IMR-90 (cell line): Measurements from ENCODE around the gene OR10A3. TPM values are rescaled to one million over a fixed set of nuclear protein-coding genes. Genes with fewer than 3 reads are reported as not detected.

Experiments used
- ATAC-seq: fragments of 200-7000 bp; cut with Tn5 transposase; 2 replicates; pipeline ENCODE4 v1.9.1; 2020; ENCODE audit warnings: low read depth, mild to moderate bottlenecking, moderate library complexity
- BruUV-seq: library from RNA; stranded (reverse); fragments of 400-500 nt; replicated peaks from 2 replicates; lab custom pipeline; 2021; lab: Mats Ljungman, UMichigan
- CTCF ChIA-PET: fragments of 300-600 bp; formaldehyde crosslinking; extraction: SDS; loops from one replicate; lab custom pipeline; 2021; ENCODE audit warnings: antibody characterized with exemption; lab: Yijun Ruan, JAX
- POLR2A ChIA-PET: fragments of 300-600 bp; sonication (Branson Sonifier 250); formaldehyde crosslinking; loops from one replicate; lab custom pipeline; 2022; ENCODE audit warnings: antibody characterized with exemption; ENCODE audit not compliant: unreplicated experiment; lab: Charles Lee
- DNase-seq: peaks from one replicate; pipeline ENCODE4 v3.0.0; 2013
- H2AFZ ChIP-seq: replicated peaks from 2 replicates; pipeline ENCODE3; 2013; ENCODE audit warnings: low read length, mild to moderate bottlenecking; ENCODE audit not compliant: poor library complexity
- H2AK5ac ChIP-seq: 2 replicates; pipeline ENCODE4 v1.6.1; 2013; ENCODE audit warnings: low read depth, low read length, inconsistent platforms
- H2AK9ac ChIP-seq: replicated peaks from 2 replicates; pipeline ENCODE3; 2013; ENCODE audit warnings: mild to moderate bottlenecking, low read depth, low read length, moderate library complexity; ENCODE audit not compliant: poor library complexity
- H2BK120ac ChIP-seq: 2 replicates; pipeline ENCODE4 v1.6.1; 2013; ENCODE audit warnings: low read depth, low read length, inconsistent platforms
- H2BK15ac ChIP-seq: 3 replicates; pipeline ENCODE4 v1.6.1; 2013; ENCODE audit warnings: low read depth, low read length, inconsistent platforms
- H2BK20ac ChIP-seq: 2 replicates; pipeline ENCODE4 v1.6.1; 2013; ENCODE audit warnings: low read depth, mild to moderate bottlenecking, inconsistent platforms, low read length, moderate library complexity
- H2BK5ac ChIP-seq: 2 replicates; pipeline ENCODE4 v1.6.1; 2013; ENCODE audit warnings: mild to moderate bottlenecking, low read depth, low read length, inconsistent platforms; ENCODE audit not compliant: poor library complexity, severe bottlenecking
- H3K14ac ChIP-seq: replicated peaks from 2 replicates; pipeline ENCODE4 v1.6.1; 2013; ENCODE audit warnings: low read depth, low read length, inconsistent platforms
- H3K18ac ChIP-seq: 2 replicates; pipeline ENCODE4 v1.6.1; 2013; ENCODE audit warnings: low read depth, low read length, control low read depth
- H3K23ac ChIP-seq: 2 replicates; pipeline ENCODE4 v1.6.1; 2013; ENCODE audit warnings: low read depth, low read length, inconsistent platforms
- H3K27ac ChIP-seq: 2 replicates; pipeline ENCODE4 v1.5.1; 2013; ENCODE audit warnings: mild to moderate bottlenecking, control low read depth, low read length; ENCODE audit not compliant: insufficient read depth
- H3K27me3 ChIP-seq: 2 replicates; pipeline ENCODE4 v1.6.1; 2013; ENCODE audit warnings: low read length; ENCODE audit not compliant: control insufficient read depth, insufficient read depth
- H3K36me3 ChIP-seq: 2 replicates; pipeline ENCODE4 v1.6.1; 2013; ENCODE audit warnings: low read length, mixed read lengths; ENCODE audit not compliant: control insufficient read depth, insufficient read depth
- H3K4ac ChIP-seq: 2 replicates; pipeline ENCODE4 v1.6.1; 2013; ENCODE audit warnings: low read depth, low read length, inconsistent platforms
- H3K4me1 ChIP-seq: 2 replicates; pipeline ENCODE4 v1.6.1; 2013; ENCODE audit warnings: low read length, mixed read lengths; ENCODE audit not compliant: control insufficient read depth, insufficient read depth
- H3K4me2 ChIP-seq: 2 replicates; pipeline ENCODE4 v1.6.1; 2013; ENCODE audit warnings: low read depth, mild to moderate bottlenecking, control low read depth, low read length, moderate library complexity
- H3K4me3 ChIP-seq: 2 replicates; pipeline ENCODE4 v1.5.1; 2013; ENCODE audit warnings: low read depth, mild to moderate bottlenecking, control low read depth, low read length, moderate library complexity; ENCODE audit not compliant: insufficient read depth
- H3K56ac ChIP-seq: 2 replicates; pipeline ENCODE4 v1.6.1; 2013; ENCODE audit warnings: low read length, inconsistent platforms; ENCODE audit not compliant: insufficient read depth; ENCODE audit errors: extremely low read depth
- H3K79me1 ChIP-seq, 2 experiments: 2 replicates each; pipeline ENCODE4 v1.6.1; 2013; ENCODE audit warnings: low read length in 2 of 2, inconsistent platforms in 1 of 2, low read depth in 1 of 2
- H3K9ac ChIP-seq: 2 replicates; pipeline ENCODE4 v1.6.1; 2013; ENCODE audit warnings: low read depth, low read length, control low read depth
- H3K9me1 ChIP-seq: 2 replicates; pipeline ENCODE4 v1.6.1; 2013; ENCODE audit warnings: low read length, inconsistent platforms; ENCODE audit not compliant: insufficient read depth
- H3K9me3 ChIP-seq: 2 replicates; pipeline ENCODE4 v1.6.1; 2013; ENCODE audit warnings: low read length; ENCODE audit not compliant: control insufficient read depth, insufficient read depth
- H4K20me1 ChIP-seq: 2 replicates; pipeline ENCODE4 v1.6.1; 2013; ENCODE audit warnings: low read length, inconsistent platforms; ENCODE audit not compliant: insufficient read depth
- H4K5ac ChIP-seq: 2 replicates; pipeline ENCODE4 v1.6.1; 2013; ENCODE audit warnings: mild to moderate bottlenecking, low read depth, low read length, control low read depth
- H4K8ac ChIP-seq, 2 experiments: 2 replicates each; pipeline ENCODE4 v1.6.1; 2013; ENCODE audit warnings: low read depth in 2 of 2, low read length in 2 of 2, control low read depth in 1 of 2, inconsistent platforms in 1 of 2
- H4K91ac ChIP-seq: 2 replicates; pipeline ENCODE4 v1.6.1; 2013; ENCODE audit warnings: low read depth, low read length, inconsistent platforms; ENCODE audit not compliant: insufficient read depth
- FOS ChIP-seq: fragments of 150-350 bp; IDR thresholded peaks from 2 replicates; pipeline ENCODE4 v1.6.1; 2016; ENCODE audit warnings: low read depth, low read length
- RCOR1 ChIP-seq: IDR thresholded peaks from 2 replicates; pipeline ENCODE4 v1.6.1; 2012; ENCODE audit warnings: mild to moderate bottlenecking, low read length, improper control_type of control experiment; ENCODE audit not compliant: insufficient replicate concordance
- dilution Hi-C: fragments of 300-500 bp; cut with HindIII; formaldehyde crosslinking; loops from one replicate; pipeline ENCODE4 v1.14.3; 2018; ENCODE audit warnings: low sequenced_read_pairs; ENCODE audit not compliant: unreplicated experiment
- in situ Hi-C: fragments of 300-500 bp; cut with MboI; formaldehyde crosslinking; loops from 3 replicates; pipeline ENCODE4 v1.14.3; 2019; ENCODE audit warnings: low sequenced_read_pairs, inconsistent platforms, mixed read lengths
- intact Hi-C: fragments of 100-400 bp; cut with micrococcal nuclease; formaldehyde crosslinking; loops from 2 replicates; pipeline ENCODE4 v1.10.0; 2022
- polyA plus RNA-seq, 3 experiments: library from polyadenylated mRNA; depleted of rRNA; stranded (reverse); fragments of >200 nt; gene quantifications; 2 replicates each; pipeline ENCODE4 v1.2.3, GENCODE V29; 2012; ENCODE audit warnings: low replicate concordance in 1 of 3
- total RNA-seq: library from RNA; depleted of rRNA; stranded (reverse); fragments of >200 nt; gene quantifications from 2 replicates; pipeline ENCODE4 v1.2.3, GENCODE V29; 2012

Gene OR10A3
- total and polyA plus RNA-seq, 2 of the 4 experiments (the other 2 are of a cell fraction), result 0.03 TPM; not detected in 1

DNA sequence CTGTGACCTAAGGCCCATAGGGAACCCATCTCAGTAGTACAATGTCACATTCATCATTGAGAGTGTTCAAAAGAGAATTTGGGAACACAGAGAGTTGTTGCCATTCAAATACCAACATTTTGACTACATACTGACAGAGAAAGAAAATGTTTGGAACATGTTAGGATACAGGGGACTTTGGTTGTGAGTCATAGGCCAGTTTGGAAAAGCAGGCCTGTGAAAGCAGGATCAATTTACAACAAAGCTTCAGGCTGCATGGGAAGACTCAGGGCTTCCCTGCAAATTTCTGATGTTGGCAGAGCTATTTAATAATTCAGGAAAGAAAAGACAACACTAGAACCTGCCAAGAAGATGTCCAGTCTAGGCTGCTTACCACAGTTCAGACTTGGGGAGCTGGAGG is 23.4 kb upstream of the OR10A3 start:
- Histone ChIP-seq H4K91ac (peak overlapping the region; percentile 99), H3K4me2 (peak overlapping the region; percentile 27), H3K9ac (peak overlapping the region; percentile 69; the same call in 1 of the 2 replicates), H3K27ac (peak overlapping the region; percentile 90), H2AFZ (peak overlapping the region; percentile 36), H3K4me3 (no peak overlapping the region), H2BK5ac (peak overlapping the region; percentile 98), H3K9me3 (no peaks in the 10 kb centered on the region), H3K18ac (peak overlapping the region; percentile 96), H2BK120ac (peak overlapping the region; percentile 98), H3K4me1 (peaks cover 32% of the 10 kb centered on the region), H3K36me3 (no peaks in the 10 kb centered on the region), H3K27me3 (no peaks in the 10 kb centered on the region), H3K14ac (peak overlapping the region; percentile 96), H3K56ac (peak overlapping the region; percentile 98), H2BK15ac (peak overlapping the region; percentile 95; the same call in 2 of the 3 replicates), H2BK20ac (peak overlapping the region; percentile 98), H3K23ac (peak overlapping the region; percentile 97), H3K79me1 (peaks cover 0 to 19% of the 10 kb centered on the region in 2 experiments; a peak in 2 of 4 replicates), H2AK5ac (peak overlapping the region; percentile 96), H4K5ac (peak overlapping the region; percentile 98), H4K20me1 (no peaks in the 10 kb centered on the region), H2AK9ac (peak overlapping the region; percentile 97), H3K9me1 (peaks cover 16% of the 10 kb centered on the region), H4K8ac (peak overlapping the region; percentile 89 to 96), H3K4ac (peak overlapping the region; percentile 98)
- TF ChIP-seq FOS, result 0 out of 2 replicates have a peak, but pooled peaks have one; percentile 44
- TF ChIP-seq RCOR1, result no peak
- BruUV-seq, result TSS peak; percentile 85
- dilution Hi-C loops (no loop called here), in situ Hi-C loops (no loop called here), intact Hi-C loops (loop anchor here (5.0 kb wide), 1 partner anchor 73 kb away; no protein-coding TSS in a partner anchor)
- DNase-seq, result peak; percentile 90
- POLR2A ChIA-PET, result interaction anchor here (0.8 to 1.1 kb wide), 2 partner anchors 12 to 19 kb away, joined by 4 to 5 read pairs; no protein-coding TSS in a partner anchor
- CTCF ChIA-PET, result interaction anchor here (0.9 to 2.5 kb wide), 4 partner anchors 9 to 393 kb away, joined by 3 to 9 read pairs (median 3); partner anchors contain the start of gene EIF3F
- peak; percentile 74 for ATAC-seq
